NT2/D1 (cell line): ENCODE data around the gene C5.

Experiments
- DNase-seq: peaks from one replicate; pipeline ENCODE4 v3.0.0-alpha.2; 2011; ENCODE audit warnings: low read depth, low spot score
- H3K27me3 ChIP-seq: 2 replicates; pipeline ENCODE4 v1.6.0; 2011; ENCODE audit warnings: mild to moderate bottlenecking; ENCODE audit not compliant: insufficient read length, insufficient read depth
- H3K36me3 ChIP-seq: 2 replicates; pipeline ENCODE4 v1.6.1; 2011; ENCODE audit warnings: mild to moderate bottlenecking, low read length, mixed read lengths; ENCODE audit not compliant: insufficient read depth, insufficient read length
- H3K4me1 ChIP-seq: 2 replicates; pipeline ENCODE4 v1.5.1; 2011; ENCODE audit not compliant: insufficient read depth, insufficient read length
- H3K4me3 ChIP-seq: 2 replicates; pipeline ENCODE4 v1.5.1; 2011; ENCODE audit warnings: low read depth; ENCODE audit not compliant: insufficient read length
- H3K9ac ChIP-seq: 2 replicates; pipeline ENCODE4 v1.6.0; 2011; ENCODE audit warnings: low read depth; ENCODE audit not compliant: insufficient read length
- H3K9me3 ChIP-seq: 2 replicates; pipeline ENCODE4 v1.5.1; 2011; ENCODE audit warnings: mild to moderate bottlenecking, low read length; ENCODE audit not compliant: insufficient read depth
- SUZ12 ChIP-seq: IDR thresholded peaks from 2 replicates; pipeline ENCODE4 v1.6.1; 2011; ENCODE audit not compliant: insufficient read length, insufficient read depth; ENCODE audit errors: extremely low read depth
- YY1 ChIP-seq: IDR thresholded peaks from 2 replicates; pipeline ENCODE4 v1.6.1; 2011; ENCODE audit not compliant: insufficient read length, insufficient read depth
- ZNF274 ChIP-seq: IDR thresholded peaks from 2 replicates; pipeline ENCODE4 v1.6.1; 2011; ENCODE audit warnings: mild to moderate bottlenecking, low read depth, low read length

The C5 gene

DNA sequence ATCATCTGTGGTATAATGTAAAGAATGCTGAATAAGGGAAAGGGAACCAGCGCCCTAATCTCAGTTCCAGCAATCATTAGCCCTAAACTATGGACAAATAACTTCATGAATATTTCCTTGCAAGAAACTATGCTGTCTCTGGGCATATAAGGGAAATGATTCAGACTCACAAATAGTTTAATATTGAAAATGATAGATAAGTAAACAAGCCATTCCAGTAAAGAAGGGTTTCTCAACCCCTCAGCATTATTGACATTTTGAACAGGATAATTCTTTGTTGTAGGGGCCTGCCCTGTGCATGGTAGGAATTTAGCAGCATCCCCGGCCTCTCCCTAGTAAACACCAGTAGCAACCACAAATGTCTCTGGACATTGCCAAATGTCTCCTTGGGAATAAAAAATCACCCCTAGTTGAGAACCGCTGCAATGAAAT is 23.8 kb downstream of the C5 start:
- Histone ChIP-seq H3K4me1 (no peaks in the 10 kb centered on the region), H3K9me3 (no peaks in the 10 kb centered on the region), H3K27me3 (no peaks in the 10 kb centered on the region), H3K4me3 (no peak overlapping the region), H3K36me3 (no peaks in the 10 kb centered on the region), H3K9ac (no peak overlapping the region)
- DNase-seq: no peak
- TF ChIP-seq SUZ12: no peak

DNA sequence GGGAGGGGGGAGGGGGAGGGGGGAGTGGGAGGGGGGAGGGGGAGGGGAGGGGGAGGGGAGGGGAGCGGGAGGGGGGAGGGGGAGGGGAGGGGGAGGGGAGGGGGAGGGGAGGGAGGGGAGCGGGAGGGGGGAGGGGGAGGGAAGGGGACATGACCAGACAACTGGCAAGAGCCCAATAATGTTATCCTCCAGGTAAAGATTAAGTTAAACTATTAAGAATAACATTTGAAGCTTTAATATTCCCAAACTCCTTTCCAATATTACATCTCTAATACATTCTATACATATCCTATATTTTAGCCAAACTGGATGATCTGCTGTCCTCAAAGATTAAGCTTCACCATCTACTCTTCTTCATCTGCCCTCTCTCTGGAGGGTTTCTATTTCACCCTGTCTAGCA is 25.8 kb downstream of the C5 start:
- Histone ChIP-seq H3K9ac (no peak overlapping the region), H3K36me3 (no peaks in the 10 kb centered on the region), H3K27me3 (no peaks in the 10 kb centered on the region), H3K4me1 (no peaks in the 10 kb centered on the region), H3K9me3 (no peaks in the 10 kb centered on the region), H3K4me3 (no peak overlapping the region)
- TF ChIP-seq ZNF274: no peak
- TF ChIP-seq SUZ12: no peak
- no peak for TF ChIP-seq YY1
- DNase-seq: no peak

- no peaks in the 10 kb centered on the region for H3K36me3 ChIP-seq
- no peak for TF ChIP-seq YY1
- TF ChIP-seq SUZ12: no peak
- TF ChIP-seq ZNF274: no peak
- H3K27me3 ChIP-seq: no peaks in the 10 kb centered on the region
- H3K4me1 ChIP-seq: no peaks in the 10 kb centered on the region
- H3K9ac ChIP-seq: no peak overlapping the region
- no peak for DNase-seq
- H3K9me3 ChIP-seq: no peaks in the 10 kb centered on the region
- H3K4me3 ChIP-seq: no peak overlapping the region
Measured at GRCh38 chr9:121023064-121023463, 27.0 kb downstream of the C5 start.

DNA sequence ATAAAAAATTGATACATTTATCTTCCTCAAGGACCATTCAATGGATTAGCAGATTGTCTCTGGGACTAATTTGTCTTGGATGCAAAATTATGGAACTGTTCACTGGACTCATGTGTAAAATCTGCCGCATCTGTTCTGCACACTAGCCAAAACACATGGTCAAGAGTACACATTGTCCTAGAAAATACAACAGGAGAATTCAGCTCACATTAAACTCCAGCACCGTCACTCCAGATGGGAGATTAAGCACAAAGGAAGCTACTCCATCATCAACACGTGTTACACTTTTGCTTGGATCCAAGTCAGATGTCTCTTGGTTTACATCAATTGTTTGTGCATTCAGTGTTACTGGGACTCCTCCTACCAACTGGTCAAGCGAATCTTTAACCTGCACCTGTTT is 28.8 kb downstream of the C5 start:
- DNase-seq: no peak
- no peak for TF ChIP-seq YY1
- TF ChIP-seq SUZ12: no peak
- no peak for TF ChIP-seq ZNF274
- Histone ChIP-seq H3K4me1 (no peaks in the 10 kb centered on the region), H3K9me3 (no peaks in the 10 kb centered on the region), H3K4me3 (no peak overlapping the region), H3K9ac (no peak overlapping the region), H3K36me3 (no peaks in the 10 kb centered on the region), H3K27me3 (no peaks in the 10 kb centered on the region)

DNA sequence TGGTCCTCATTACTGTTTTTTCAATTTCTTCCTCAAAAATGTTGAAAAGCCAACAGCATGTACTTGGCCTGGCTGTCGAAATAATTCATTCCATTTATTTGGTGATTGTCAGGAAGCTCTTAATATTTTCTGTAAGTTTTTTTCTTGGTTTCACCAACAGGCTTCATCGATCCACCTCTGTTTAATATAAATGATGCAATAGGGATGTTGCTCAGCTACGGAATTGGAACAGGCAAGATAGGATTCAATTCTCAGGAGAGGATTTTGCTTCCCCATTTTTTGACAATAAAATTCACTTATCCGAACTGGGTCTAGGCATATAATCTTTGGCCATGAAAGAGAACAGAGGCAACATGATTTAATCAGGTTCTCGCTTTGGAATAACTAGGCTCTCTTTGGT is 30.8 kb downstream of the C5 start:
- Histone ChIP-seq H3K4me1 (no peaks in the 10 kb centered on the region), H3K4me3 (no peak overlapping the region), H3K27me3 (no peaks in the 10 kb centered on the region), H3K36me3 (no peaks in the 10 kb centered on the region), H3K9ac (no peak overlapping the region), H3K9me3 (no peaks in the 10 kb centered on the region)
- TF ChIP-seq YY1 (no peak), ZNF274 (no peak), SUZ12 (no peak)
- no peak for DNase-seq

- Histone ChIP-seq H3K4me3 (no peak overlapping the region), H3K4me1 (no peaks in the 10 kb centered on the region), H3K27me3 (no peaks in the 10 kb centered on the region), H3K36me3 (no peaks in the 10 kb centered on the region), H3K9ac (no peak overlapping the region), H3K9me3 (no peaks in the 10 kb centered on the region)
- TF ChIP-seq SUZ12 (no peak), YY1 (no peak), ZNF274 (no peak)
- no peak for DNase-seq
Measured at GRCh38 chr9:121013911-121014310, 36.2 kb downstream of the C5 start.

DNA sequence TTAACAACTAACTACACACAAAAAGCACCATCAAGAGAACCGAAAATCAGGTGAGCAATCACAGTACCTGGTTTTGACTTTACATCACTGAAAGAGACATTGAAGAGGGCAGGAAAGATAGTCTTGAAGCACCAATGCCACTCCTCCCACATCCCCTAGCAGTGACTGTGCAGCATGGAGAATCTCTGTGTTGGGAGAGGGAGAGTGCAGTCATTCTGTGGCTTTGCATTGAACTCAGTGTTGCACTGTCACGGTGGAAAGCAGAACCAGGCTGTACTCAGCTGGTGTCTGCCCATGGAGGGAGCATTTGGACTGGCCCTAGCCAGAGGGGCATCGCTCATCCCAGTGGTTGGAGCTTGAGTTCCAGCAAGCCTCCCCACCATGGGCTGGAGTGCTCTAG is 40.4 kb downstream of the C5 start:
- Histone ChIP-seq H3K4me3 (no peak overlapping the region), H3K9ac (no peak overlapping the region), H3K9me3 (no peaks in the 10 kb centered on the region), H3K4me1 (no peaks in the 10 kb centered on the region), H3K36me3 (no peaks in the 10 kb centered on the region), H3K27me3 (no peaks in the 10 kb centered on the region)
- no peak for DNase-seq
- TF ChIP-seq SUZ12 (no peak), ZNF274 (no peak), YY1 (no peak)

- H3K4me1 ChIP-seq: no peaks in the 10 kb centered on the region
- no peaks in the 10 kb centered on the region for H3K36me3 ChIP-seq
- H3K9me3 ChIP-seq: no peaks in the 10 kb centered on the region
- no peak for TF ChIP-seq YY1
- TF ChIP-seq ZNF274: no peak
- no peak for TF ChIP-seq SUZ12
- no peak overlapping the region for H3K4me3 ChIP-seq
- no peak for DNase-seq
- H3K27me3 ChIP-seq: no peaks in the 10 kb centered on the region
- H3K9ac ChIP-seq: no peak overlapping the region
Measured at GRCh38 chr9:120999317-120999716, 50.8 kb downstream of the C5 start.
